ENCODE results near the gene EYA3. TPM values are rescaled to one million over a fixed set of nuclear protein-coding genes. Genes with fewer than 3 reads are reported as not detected.

EYA3 gene
- total RNA-seq, 1 donor from 2014 or later, result 16.0 TPM

DNA sequence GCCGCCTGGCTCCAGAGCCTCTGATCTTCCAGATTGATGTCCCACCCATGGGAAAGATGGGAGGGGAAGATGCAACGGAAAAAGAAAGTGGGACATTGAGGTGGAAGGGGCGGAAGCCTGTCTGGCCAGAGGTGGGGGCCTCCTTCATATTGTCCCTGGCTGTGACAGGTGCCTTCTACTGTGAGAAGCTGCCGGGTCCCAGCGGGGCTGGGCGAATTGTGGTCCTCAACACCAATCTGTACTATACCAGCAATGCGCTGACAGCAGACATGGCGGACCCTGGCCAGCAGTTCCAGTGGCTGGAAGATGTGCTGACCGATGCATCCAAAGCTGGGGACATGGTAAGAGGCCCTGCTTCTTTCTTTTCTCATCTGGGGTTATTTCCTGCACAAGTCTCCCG lies 134.2 kb downstream of the EYA3 start:
- intact Hi-C loops (cut with DNase I), result no loop called here
- peaks cover 9% of the 10 kb centered on the region for H3K4me1 ChIP-seq

GRCh38 chr1:27952147-27952546 lies 136.3 kb downstream of the EYA3 start:
- Histone ChIP-seq H3K36me3 (no peaks in the 10 kb centered on the region), H3K4me1 (no peaks in the 10 kb centered on the region), H3K4me3 (no peak overlapping the region), H3K9me3 (no peaks in the 10 kb centered on the region), H3K27ac (no peak overlapping the region), H3K27me3 (no peaks in the 10 kb centered on the region)
- intact Hi-C loops (cut with DNase I), result no loop called here
- no peak for TF ChIP-seq POLR2AphosphoS5 (IDR thresholded peaks at IDR 0.05; ENCODE audit: insufficient read depth in 1 of 2, low read depth in 1 of 2)
- TF ChIP-seq CTCF (IDR thresholded peaks at IDR 0.05), result no peak
- no peak for TF ChIP-seq POLR2A (IDR thresholded peaks at IDR 0.05)
- DNase-seq (ENCODE audit: extremely low spot score in 2 of 2), result no peak

More for the DNA sequence above, 134.2 kb downstream of the EYA3 start:
- Histone ChIP-seq H3K36me3 (no peaks in the 10 kb centered on the region), H3K27ac (no peak overlapping the region), H3K4me3 (no peak overlapping the region), H3K27me3 (no peaks in the 10 kb centered on the region), H3K9me3 (no peaks in the 10 kb centered on the region)
- DNase-seq (ENCODE audit: extremely low spot score in 2 of 2), result no peak
- TF ChIP-seq CTCF (IDR thresholded peaks at IDR 0.05), result no peak
- TF ChIP-seq POLR2AphosphoS5 (IDR thresholded peaks at IDR 0.05; ENCODE audit: insufficient read depth in 1 of 2, low read depth in 1 of 2), result no peak
- TF ChIP-seq POLR2A (IDR thresholded peaks at IDR 0.05), result no peak

DNA sequence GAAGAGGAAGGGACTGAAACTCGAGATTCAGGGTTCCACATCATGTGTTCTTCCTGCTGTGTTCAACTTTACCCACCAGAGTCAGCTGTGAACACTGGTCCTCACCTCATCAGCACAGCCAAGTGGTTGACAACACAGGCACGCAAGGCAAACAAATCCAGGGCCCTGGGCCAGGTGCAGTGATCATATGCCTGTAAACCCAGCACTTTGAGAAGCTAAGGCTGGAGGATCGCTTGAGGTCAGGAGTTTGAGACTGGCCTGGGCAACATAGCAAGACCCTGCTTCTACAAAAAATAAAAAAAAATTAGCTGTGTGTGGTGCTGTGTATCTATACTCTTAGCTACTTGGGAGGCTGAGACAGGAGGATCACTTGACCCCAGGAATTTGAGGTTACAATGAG lies 137.0 kb downstream of the EYA3 start:
- intact Hi-C loops (cut with DNase I), result no loop called here
- Histone ChIP-seq H3K36me3 (no peaks in the 10 kb centered on the region), H3K4me3 (no peak overlapping the region), H3K4me1 (no peaks in the 10 kb centered on the region), H3K27ac (no peak overlapping the region), H3K27me3 (no peaks in the 10 kb centered on the region), H3K9me3 (no peaks in the 10 kb centered on the region)
- DNase-seq (ENCODE audit: extremely low spot score in 2 of 2), result no peak
- TF ChIP-seq POLR2AphosphoS5 (IDR thresholded peaks at IDR 0.05; ENCODE audit: insufficient read depth in 1 of 2, low read depth in 1 of 2) (no peak), POLR2A (IDR thresholded peaks at IDR 0.05) (no peak), CTCF (IDR thresholded peaks at IDR 0.05) (no peak)

GRCh38 chr1:27949027-27949426 lies 139.4 kb downstream of the EYA3 start:
- Histone ChIP-seq H3K4me1 (no peaks in the 10 kb centered on the region), H3K27me3 (no peaks in the 10 kb centered on the region), H3K36me3 (no peaks in the 10 kb centered on the region), H3K27ac (no peak overlapping the region), H3K4me3 (no peak overlapping the region), H3K9me3 (no peaks in the 10 kb centered on the region)
- intact Hi-C loops (cut with DNase I), result no loop called here
- DNase-seq (ENCODE audit: extremely low spot score in 2 of 2), result no peak
- TF ChIP-seq CTCF (IDR thresholded peaks at IDR 0.05), result no peak
- TF ChIP-seq POLR2AphosphoS5 (IDR thresholded peaks at IDR 0.05; ENCODE audit: insufficient read depth in 1 of 2, low read depth in 1 of 2), result no peak
- TF ChIP-seq POLR2A (IDR thresholded peaks at IDR 0.05), result no peak

DNA sequence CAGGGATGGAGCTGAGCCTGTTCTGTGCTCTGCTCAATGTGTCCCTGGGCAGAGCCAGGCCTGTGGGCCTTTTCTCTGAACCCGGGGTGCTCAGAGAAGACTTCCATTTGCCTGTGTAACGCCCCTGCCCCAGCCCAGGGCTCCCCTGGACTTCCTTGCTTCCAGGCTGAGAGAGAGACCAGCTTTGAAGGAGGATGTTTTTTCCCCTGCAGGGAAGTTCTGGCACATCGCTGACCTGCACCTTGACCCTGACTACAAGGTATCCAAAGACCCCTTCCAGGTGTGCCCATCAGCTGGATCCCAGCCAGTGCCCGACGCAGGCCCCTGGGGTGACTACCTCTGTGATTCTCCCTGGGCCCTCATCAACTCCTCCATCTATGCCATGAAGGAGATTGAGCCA lies 143.4 kb downstream of the EYA3 start:
- DNase-seq (ENCODE audit: extremely low spot score in 2 of 2), result no peak
- no peak for TF ChIP-seq CTCF (IDR thresholded peaks at IDR 0.05)
- no peak for TF ChIP-seq POLR2A (IDR thresholded peaks at IDR 0.05)
- TF ChIP-seq POLR2AphosphoS5 (IDR thresholded peaks at IDR 0.05; ENCODE audit: insufficient read depth in 1 of 2, low read depth in 1 of 2), result no peak
- Histone ChIP-seq H3K9me3 (no peaks in the 10 kb centered on the region), H3K4me1 (no peaks in the 10 kb centered on the region), H3K4me3 (no peak overlapping the region), H3K27me3 (no peaks in the 10 kb centered on the region), H3K27ac (no peak overlapping the region), H3K36me3 (no peaks in the 10 kb centered on the region)
- intact Hi-C loops (cut with DNase I), result no loop called here

Data from vagina (tissue), 2 donors.